ENCODE results near the gene C17orf100. TPM values are rescaled to one million over a fixed set of nuclear protein-coding genes. Genes with fewer than 3 reads are reported as not detected.

Gene C17orf100
- total RNA-seq, 1 donor from 2014 or later, result 3.8 TPM

GRCh38 chr17:6610011-6610410 lies 41.6 kb upstream of the C17orf100 start:
- TF ChIP-seq CTCF (IDR thresholded peaks at IDR 0.05; ENCODE audit: unreplicated experiment), result no peak
- Mint-ChIP-seq H3K27ac (ENCODE audit: unreplicated experiment) (no peak overlapping the region), H3K36me3 (ENCODE audit: low read depth, unreplicated experiment) (peaks cover 32% of the 10 kb centered on the region), H3K9me3 (ENCODE audit: unreplicated experiment) (no peaks in the 10 kb centered on the region), H3K27me3 (ENCODE audit: unreplicated experiment) (no peaks in the 10 kb centered on the region), H3K4me3 (ENCODE audit: unreplicated experiment) (no peak overlapping the region), H3K4me1 (ENCODE audit: unreplicated experiment) (no peaks in the 10 kb centered on the region)
- no peak for DNase-seq (ENCODE audit: low spot score)

GRCh38 chr17:6611231-6611630 lies 40.3 kb upstream of the C17orf100 start:
- no peak overlapping the region for H3K27ac Mint-ChIP-seq (ENCODE audit: unreplicated experiment)
- H3K9me3 Mint-ChIP-seq (ENCODE audit: unreplicated experiment), result no peaks in the 10 kb centered on the region
- DNase-seq (ENCODE audit: low spot score), result no peak
- H3K27me3 Mint-ChIP-seq (ENCODE audit: unreplicated experiment), result no peaks in the 10 kb centered on the region
- H3K4me3 Mint-ChIP-seq (ENCODE audit: unreplicated experiment), result no peak overlapping the region
- H3K4me1 Mint-ChIP-seq (ENCODE audit: unreplicated experiment), result no peaks in the 10 kb centered on the region
- peaks cover 23% of the 10 kb centered on the region for H3K36me3 Mint-ChIP-seq (ENCODE audit: low read depth, unreplicated experiment)
- no peak for TF ChIP-seq CTCF (IDR thresholded peaks at IDR 0.05; ENCODE audit: unreplicated experiment)

GRCh38 chr17:6623941-6624340 lies 27.6 kb upstream of the C17orf100 start:
- Mint-ChIP-seq H3K36me3 (ENCODE audit: low read depth, unreplicated experiment) (peaks cover 18% of the 10 kb centered on the region), H3K4me1 (ENCODE audit: unreplicated experiment) (peaks cover 3% of the 10 kb centered on the region), H3K27me3 (ENCODE audit: unreplicated experiment) (no peaks in the 10 kb centered on the region), H3K4me3 (ENCODE audit: unreplicated experiment) (no peak overlapping the region), H3K9me3 (ENCODE audit: unreplicated experiment) (no peaks in the 10 kb centered on the region), H3K27ac (ENCODE audit: unreplicated experiment) (no peak overlapping the region)
- no peak for DNase-seq (ENCODE audit: low spot score)
- no peak for TF ChIP-seq CTCF (IDR thresholded peaks at IDR 0.05; ENCODE audit: unreplicated experiment)

- TF ChIP-seq CTCF (IDR thresholded peaks at IDR 0.05; ENCODE audit: unreplicated experiment), result no peak
- Mint-ChIP-seq H3K27me3 (ENCODE audit: unreplicated experiment) (no peaks in the 10 kb centered on the region), H3K4me3 (ENCODE audit: unreplicated experiment) (no peak overlapping the region), H3K4me1 (ENCODE audit: unreplicated experiment) (peaks cover 5% of the 10 kb centered on the region), H3K9me3 (ENCODE audit: unreplicated experiment) (no peaks in the 10 kb centered on the region), H3K27ac (ENCODE audit: unreplicated experiment) (peak overlapping the region; percentile 32), H3K36me3 (ENCODE audit: low read depth, unreplicated experiment) (peaks cover 15% of the 10 kb centered on the region)
- DNase-seq (ENCODE audit: low spot score), result no peak
Measured at GRCh38 chr17:6626616-6627015, 24.9 kb upstream of the C17orf100 start.

GRCh38 chr17:6627019-6627418 lies 24.5 kb upstream of the C17orf100 start:
- TF ChIP-seq CTCF (IDR thresholded peaks at IDR 0.05; ENCODE audit: unreplicated experiment), result no peak
- Mint-ChIP-seq H3K4me1 (ENCODE audit: unreplicated experiment) (peaks cover 5% of the 10 kb centered on the region), H3K27ac (ENCODE audit: unreplicated experiment) (no peak overlapping the region), H3K27me3 (ENCODE audit: unreplicated experiment) (no peaks in the 10 kb centered on the region), H3K9me3 (ENCODE audit: unreplicated experiment) (no peaks in the 10 kb centered on the region), H3K4me3 (ENCODE audit: unreplicated experiment) (no peak overlapping the region), H3K36me3 (ENCODE audit: low read depth, unreplicated experiment) (peaks cover 13% of the 10 kb centered on the region)
- no peak for DNase-seq (ENCODE audit: low spot score)

Measured in endothelial cell (in vitro differentiated cells).